Nephron (organoid): ENCODE data around the gene GALR2.

Experiments used
- H3K27ac Mint-ChIP-seq, 3 experiments: 2 replicates each; pipeline ENCODE4 v1.8.0; 2020; ENCODE audit warnings: mixed read lengths in 3 of 3, mild to moderate bottlenecking in 2 of 3, moderate library complexity in 1 of 3
- H3K27me3 Mint-ChIP-seq: 2 replicates; pipeline ENCODE4 v1.8.0; 2021; ENCODE audit warnings: low read depth, mild to moderate bottlenecking, moderate library complexity, mixed read lengths
- H3K36me3 Mint-ChIP-seq: 2 replicates; pipeline ENCODE4 v1.8.0; 2020; ENCODE audit warnings: low read depth, mixed read lengths
- H3K4me1 Mint-ChIP-seq: 2 replicates; pipeline ENCODE4 v1.8.0; 2020; ENCODE audit warnings: mixed read lengths
- H3K4me3 Mint-ChIP-seq, 3 experiments: 2 replicates each; pipeline ENCODE4 v1.8.0; 2020; ENCODE audit warnings: mild to moderate bottlenecking in 3 of 3, mixed read lengths in 3 of 3, moderate library complexity in 2 of 3
- H3K9me3 Mint-ChIP-seq: 2 replicates; pipeline ENCODE4 v1.8.0; 2020; ENCODE audit warnings: mixed read lengths
- CTCF ChIP-seq, 3 experiments: fragments of 200-600 bp; sonication (generic); IDR thresholded peaks; one replicate each; pipeline ENCODE4 v1.5.0; 2021; ENCODE audit warnings: antibody characterized with exemption in 3 of 3; ENCODE audit not compliant: unreplicated experiment in 3 of 3

The GALR2 gene

GRCh38 chr17:76091526-76092286 lies 17.1 kb downstream of the GALR2 start:
- H3K4me1 Mint-ChIP-seq: no peaks in the 10 kb centered on the region
- H3K36me3 Mint-ChIP-seq: peaks cover 44% of the 10 kb centered on the region
- H3K27me3 Mint-ChIP-seq: no peaks in the 10 kb centered on the region
- no peak overlapping the region for H3K27ac Mint-ChIP-seq
- no peak overlapping the region for H3K4me3 Mint-ChIP-seq
- H3K9me3 Mint-ChIP-seq: no peaks in the 10 kb centered on the region
- no peak for TF ChIP-seq CTCF (IDR thresholded peaks at IDR 0.05; ENCODE audit: unreplicated experiment in 3 of 3)

DNA sequence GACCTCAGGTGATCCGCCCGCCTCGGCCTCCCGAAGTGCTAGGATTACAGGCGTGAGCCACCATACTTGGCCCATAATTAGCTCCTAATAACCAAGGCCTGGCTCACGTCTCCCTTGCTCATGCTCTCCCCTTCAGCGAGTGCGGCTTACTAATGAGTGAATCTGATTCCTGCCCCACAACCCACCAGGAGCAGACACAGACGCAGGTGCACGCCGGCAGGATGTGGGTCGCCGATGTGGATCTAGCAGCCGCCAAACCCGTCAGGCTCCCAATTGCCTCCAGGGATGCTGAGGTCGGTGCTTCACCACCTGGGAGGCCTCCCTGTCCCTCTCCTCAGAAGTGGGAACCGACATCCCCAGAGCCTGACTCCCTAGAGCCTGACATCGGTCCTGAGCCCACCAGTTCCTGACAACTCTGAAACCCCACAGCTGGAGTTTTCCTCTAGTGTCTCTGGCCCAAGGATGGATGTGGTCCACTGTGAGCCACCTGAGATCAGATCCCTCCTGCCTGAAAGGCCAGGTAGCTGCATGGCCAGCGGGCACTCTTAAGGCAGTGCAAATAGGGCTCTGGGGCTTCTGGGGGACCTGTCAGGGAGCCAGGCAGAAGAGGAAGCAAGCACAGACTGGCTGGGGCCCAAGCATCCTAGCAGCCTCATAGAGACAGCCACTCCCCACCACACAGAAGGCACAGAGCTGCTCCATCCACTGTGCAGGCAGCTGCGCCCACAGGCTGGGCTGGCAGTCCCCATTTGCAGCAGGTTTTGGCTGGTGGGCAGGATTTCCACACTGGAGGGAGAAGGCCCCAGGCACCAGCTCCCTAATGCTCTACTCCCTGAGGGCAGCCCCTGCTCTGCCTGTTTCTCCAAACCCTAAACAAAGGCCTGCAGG lies 18.2 kb downstream of the GALR2 start:
- Mint-ChIP-seq H3K4me3 (no peak overlapping the region), H3K27me3 (no peaks in the 10 kb centered on the region), H3K4me1 (no peaks in the 10 kb centered on the region), H3K36me3 (peaks cover 52% of the 10 kb centered on the region), H3K27ac (no peak overlapping the region), H3K9me3 (no peaks in the 10 kb centered on the region)
- TF ChIP-seq CTCF (IDR thresholded peaks at IDR 0.05; ENCODE audit: unreplicated experiment in 3 of 3): no peak

GRCh38 chr17:76094046-76094445 lies 19.5 kb downstream of the GALR2 start:
- H3K27me3 Mint-ChIP-seq: no peaks in the 10 kb centered on the region
- no peaks in the 10 kb centered on the region for H3K4me1 Mint-ChIP-seq
- no peaks in the 10 kb centered on the region for H3K9me3 Mint-ChIP-seq
- H3K4me3 Mint-ChIP-seq: no peak overlapping the region
- peaks cover 54% of the 10 kb centered on the region for H3K36me3 Mint-ChIP-seq
- H3K27ac Mint-ChIP-seq: no peak overlapping the region
- TF ChIP-seq CTCF (IDR thresholded peaks at IDR 0.05; ENCODE audit: unreplicated experiment in 3 of 3): no peak

DNA sequence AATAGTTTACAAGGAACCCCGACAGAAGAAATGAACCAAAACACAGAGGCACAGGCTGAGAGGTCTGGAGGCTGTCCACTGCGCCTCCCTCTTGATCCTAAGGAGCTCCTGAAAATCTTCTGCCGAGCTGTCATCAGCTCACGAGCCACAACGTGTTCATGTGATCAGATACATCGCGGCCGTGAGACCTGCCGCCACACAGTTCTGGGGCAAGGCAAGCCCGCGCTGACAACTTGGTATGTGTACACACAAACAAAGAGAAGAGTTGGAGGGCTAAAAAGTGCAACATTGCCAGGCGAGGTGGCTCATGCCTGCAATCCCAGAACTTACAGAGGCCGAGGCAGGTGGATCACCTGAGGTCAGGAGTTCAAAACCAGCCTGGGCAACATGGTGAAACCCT lies 21.4 kb downstream of the GALR2 start:
- Mint-ChIP-seq H3K27me3 (no peaks in the 10 kb centered on the region), H3K27ac (no peak overlapping the region), H3K9me3 (no peaks in the 10 kb centered on the region), H3K36me3 (peaks cover 61% of the 10 kb centered on the region), H3K4me3 (no peak overlapping the region), H3K4me1 (no peaks in the 10 kb centered on the region)
- TF ChIP-seq CTCF (IDR thresholded peaks at IDR 0.05; ENCODE audit: unreplicated experiment in 3 of 3): no peak

DNA sequence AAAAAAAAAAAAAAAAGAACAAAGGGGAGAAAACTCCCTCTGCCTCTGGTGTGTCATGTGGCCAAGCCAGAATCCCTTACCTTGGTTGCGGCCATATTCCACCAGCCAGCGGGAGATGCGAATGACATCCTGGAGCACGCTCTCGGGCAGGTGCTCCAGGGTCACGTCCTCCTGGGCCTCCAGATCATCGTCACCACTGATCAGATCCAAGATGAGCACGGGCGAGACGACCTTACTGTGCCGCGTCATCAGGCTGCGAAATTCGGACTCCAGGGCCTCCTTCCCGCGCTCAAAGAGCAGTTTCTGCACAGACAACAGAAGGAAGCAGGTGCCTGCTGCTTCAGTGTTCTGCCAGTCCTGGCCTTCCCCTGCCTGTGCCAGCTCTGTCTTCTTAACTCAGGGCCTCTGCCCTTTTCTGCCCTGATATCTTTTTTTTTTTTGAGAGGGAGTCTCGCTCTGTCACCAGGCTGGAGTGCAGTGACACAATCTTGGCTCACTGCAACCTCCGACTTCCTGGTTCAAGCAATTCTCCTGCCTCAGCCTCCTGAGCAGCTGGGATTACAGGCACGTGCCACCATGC lies 23.2 kb downstream of the GALR2 start:
- no peak overlapping the region for H3K4me3 Mint-ChIP-seq
- H3K27me3 Mint-ChIP-seq: no peaks in the 10 kb centered on the region
- H3K27ac Mint-ChIP-seq: no peak overlapping the region
- no peaks in the 10 kb centered on the region for H3K9me3 Mint-ChIP-seq
- peaks cover 3% of the 10 kb centered on the region for H3K4me1 Mint-ChIP-seq
- TF ChIP-seq CTCF (IDR thresholded peaks at IDR 0.05; ENCODE audit: unreplicated experiment in 3 of 3): no peak
- H3K36me3 Mint-ChIP-seq: peaks cover 62% of the 10 kb centered on the region
